Retinal pigment epithelial cell (primary cell): ENCODE measurements around the gene ACP6.

Experiments used
- DNase-seq: peaks from one replicate; pipeline ENCODE4 v3.0.0-alpha.2; 2010; ENCODE audit warnings: low read depth
- H3K4me3 ChIP-seq: 2 replicates; pipeline ENCODE4 v1.5.1; 2011; ENCODE audit warnings: mild to moderate bottlenecking, low read length, control low read depth, moderate library complexity
- TF ChIP-seq, protein P1 (sequence below): conservative IDR thresholded peaks from 2 replicates; pipeline ENCODE4 v1.5.1; 2011; ENCODE audit warnings: low read depth, low read length, control low read depth, inconsistent platforms

The ACP6 gene

DNA sequence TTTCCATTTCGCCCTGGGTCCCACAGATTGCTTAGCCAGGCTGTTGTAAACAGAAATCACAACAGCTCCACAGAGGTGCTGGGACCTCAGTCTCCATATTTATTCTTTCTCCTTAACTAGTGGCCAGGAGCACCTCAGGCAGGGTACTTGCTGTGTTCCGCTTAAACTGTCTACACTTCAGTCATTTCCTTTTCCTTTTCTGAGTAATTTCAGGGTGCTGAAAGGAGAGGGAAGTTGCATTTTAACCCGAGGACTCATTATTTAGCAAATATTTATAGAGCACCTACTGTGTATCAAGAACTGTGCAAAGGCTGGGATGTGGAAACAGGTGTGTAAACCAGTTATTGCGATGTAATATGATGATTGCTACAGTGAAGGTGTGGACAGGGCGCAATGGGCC lies 41.9 kb downstream of the ACP6 start:
- TF ChIP-seq, protein P1, sequence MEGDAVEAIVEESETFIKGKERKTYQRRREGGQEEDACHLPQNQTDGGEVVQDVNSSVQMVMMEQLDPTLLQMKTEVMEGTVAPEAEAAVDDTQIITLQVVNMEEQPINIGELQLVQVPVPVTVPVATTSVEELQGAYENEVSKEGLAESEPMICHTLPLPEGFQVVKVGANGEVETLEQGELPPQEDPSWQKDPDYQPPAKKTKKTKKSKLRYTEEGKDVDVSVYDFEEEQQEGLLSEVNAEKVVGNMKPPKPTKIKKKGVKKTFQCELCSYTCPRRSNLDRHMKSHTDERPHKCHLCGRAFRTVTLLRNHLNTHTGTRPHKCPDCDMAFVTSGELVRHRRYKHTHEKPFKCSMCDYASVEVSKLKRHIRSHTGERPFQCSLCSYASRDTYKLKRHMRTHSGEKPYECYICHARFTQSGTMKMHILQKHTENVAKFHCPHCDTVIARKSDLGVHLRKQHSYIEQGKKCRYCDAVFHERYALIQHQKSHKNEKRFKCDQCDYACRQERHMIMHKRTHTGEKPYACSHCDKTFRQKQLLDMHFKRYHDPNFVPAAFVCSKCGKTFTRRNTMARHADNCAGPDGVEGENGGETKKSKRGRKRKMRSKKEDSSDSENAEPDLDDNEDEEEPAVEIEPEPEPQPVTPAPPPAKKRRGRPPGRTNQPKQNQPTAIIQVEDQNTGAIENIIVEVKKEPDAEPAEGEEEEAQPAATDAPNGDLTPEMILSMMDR, result no peak
- H3K4me3 ChIP-seq, result no peak overlapping the region
- DNase-seq, result no peak

DNA sequence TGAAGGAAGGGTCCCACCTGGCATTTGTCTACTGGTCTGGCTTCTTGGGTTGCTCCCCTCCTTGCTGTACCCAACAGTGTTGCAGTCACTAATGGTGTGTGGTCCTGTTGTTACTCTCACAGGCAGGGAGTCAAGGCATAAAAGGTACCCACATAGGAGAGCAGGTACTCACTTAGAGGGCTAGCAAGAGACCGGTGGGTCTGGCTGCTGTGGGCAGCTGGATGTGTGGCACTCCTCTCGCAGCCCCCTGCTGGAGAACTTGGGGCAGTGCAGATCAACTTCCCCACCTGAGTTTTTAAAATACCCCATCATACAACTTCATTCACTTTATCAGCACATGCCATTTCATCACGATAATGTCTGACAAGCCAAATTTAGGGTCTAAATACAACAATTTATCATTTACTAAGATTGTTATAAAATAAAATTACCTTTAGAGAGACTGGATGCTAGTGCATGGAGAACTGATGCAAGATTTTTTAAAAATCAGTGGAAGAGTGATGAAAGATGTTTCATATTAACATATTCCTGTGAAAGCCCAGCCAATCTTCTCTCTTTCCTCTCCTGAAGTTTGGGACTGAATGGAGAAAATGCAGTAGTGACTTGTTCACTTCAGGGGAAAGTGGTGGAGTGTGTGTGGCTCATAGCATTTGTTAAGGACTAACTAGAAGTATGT lies 42.8 kb downstream of the ACP6 start:
- H3K4me3 ChIP-seq, result no peak overlapping the region
- no peak for DNase-seq
- TF ChIP-seq, protein P1, result peak; percentile 91

DNA sequence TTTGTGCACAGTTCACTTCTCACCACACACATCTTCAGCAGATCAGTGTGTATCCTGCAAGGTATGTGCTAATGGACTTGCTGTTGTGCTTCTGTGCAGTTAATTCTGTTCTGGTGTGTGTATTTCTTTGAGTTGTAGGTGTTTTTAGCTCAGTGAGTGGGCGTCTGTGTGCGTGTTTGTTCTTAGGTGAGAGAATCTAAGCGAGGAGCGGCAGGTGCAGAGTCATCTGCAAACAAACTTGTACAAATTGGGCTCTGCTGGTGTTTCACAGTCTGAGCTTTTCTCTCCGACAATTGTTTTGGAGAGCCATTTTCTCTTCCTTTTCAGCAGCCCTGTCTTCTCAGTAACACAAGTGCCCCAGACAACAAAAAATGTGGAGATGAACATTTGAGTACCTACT lies 43.6 kb downstream of the ACP6 start:
- TF ChIP-seq, protein P1, result no peak
- no peak for DNase-seq
- H3K4me3 ChIP-seq, result no peak overlapping the region

DNA sequence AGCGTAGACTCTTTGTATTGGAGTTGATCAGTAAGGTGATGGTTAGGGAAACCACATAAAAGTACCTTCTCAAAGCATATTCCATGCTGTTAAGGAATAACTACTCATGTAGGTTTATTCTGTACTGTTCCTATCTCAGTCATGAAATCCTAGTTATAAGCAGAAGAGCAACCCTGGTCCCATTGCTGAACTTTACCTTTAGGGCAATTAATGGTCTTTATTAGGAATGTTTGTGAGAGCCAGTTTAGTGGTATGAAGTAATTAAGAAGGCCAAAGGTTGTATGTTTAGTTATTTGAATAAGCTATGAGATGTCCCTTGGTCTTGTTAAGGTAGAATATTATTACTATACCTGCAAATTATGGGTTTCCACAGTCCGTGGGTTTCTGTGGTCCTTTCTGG lies 44.0 kb downstream of the ACP6 start:
- TF ChIP-seq, protein P1, result no peak
- DNase-seq, result no peak
- H3K4me3 ChIP-seq, result no peak overlapping the region

DNA sequence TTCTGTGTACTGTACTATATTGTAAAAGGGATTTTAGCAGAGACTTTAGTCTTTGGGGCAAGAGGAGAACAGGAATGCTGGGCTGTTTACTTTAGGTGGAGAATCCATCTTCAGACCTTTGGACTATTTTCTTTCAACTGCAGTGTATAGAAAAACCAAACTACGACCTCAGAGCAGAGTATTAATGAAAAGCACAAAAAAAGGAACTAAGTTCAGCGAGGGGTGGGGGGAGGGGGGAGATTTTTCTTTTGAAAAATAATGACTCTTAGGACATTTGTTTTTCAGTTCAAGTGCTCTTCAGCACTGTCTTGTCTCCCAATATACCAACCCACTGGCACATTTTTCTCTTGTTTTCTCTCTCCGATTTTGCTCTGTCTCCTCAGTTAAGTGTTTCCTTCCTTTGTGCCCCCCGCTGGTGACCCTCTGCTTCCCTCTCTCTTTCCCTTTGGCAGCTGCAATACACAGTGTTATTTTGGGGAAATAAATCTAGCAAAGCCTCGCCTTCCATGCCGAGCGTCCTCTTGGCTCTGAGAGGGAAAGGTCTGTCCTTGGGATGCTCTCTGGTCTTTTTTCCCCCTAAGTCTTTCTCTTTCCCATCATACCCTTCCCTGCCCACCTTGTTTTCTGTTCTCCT lies 44.8 kb downstream of the ACP6 start:
- TF ChIP-seq, protein P1, result peak; percentile 8
- no peak overlapping the region for H3K4me3 ChIP-seq
- no peak for DNase-seq

DNA sequence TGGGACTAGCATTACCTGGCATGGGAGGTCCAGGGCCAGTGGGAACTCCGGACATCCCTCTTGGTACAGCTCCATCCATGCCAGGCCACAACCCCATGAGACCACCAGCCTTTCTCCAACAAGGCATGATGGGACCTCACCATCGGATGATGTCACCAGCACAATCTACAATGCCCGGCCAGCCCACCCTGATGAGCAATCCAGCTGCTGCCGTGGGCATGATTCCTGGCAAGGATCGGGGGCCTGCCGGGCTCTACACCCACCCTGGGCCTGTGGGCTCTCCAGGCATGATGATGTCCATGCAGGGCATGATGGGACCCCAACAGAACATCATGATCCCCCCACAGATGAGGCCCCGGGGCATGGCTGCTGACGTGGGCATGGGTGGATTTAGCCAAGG lies 45.8 kb downstream of the ACP6 start:
- no peak overlapping the region for H3K4me3 ChIP-seq
- no peak for DNase-seq
- TF ChIP-seq, protein P1, result no peak

DNA sequence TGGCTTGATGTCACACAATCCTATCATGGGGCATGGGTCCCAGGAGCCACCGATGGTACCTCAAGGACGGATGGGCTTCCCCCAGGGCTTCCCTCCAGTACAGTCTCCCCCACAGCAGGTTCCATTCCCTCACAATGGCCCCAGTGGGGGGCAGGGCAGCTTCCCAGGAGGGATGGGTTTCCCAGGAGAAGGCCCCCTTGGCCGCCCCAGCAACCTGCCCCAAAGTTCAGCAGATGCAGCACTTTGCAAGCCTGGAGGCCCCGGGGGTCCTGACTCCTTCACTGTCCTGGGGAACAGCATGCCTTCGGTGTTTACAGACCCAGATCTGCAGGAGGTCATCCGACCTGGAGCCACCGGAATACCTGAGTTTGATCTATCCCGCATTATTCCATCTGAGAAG lies 46.3 kb downstream of the ACP6 start:
- H3K4me3 ChIP-seq, result no peak overlapping the region
- no peak for DNase-seq
- TF ChIP-seq, protein P1, result no peak
